Kidney (tissue), 14 donors: ENCODE measurements around the gene DRC1. TPM values are rescaled to one million over a fixed set of nuclear protein-coding genes. Genes with fewer than 3 reads are reported as not detected.
A peak's percentile ranks its signal among the peaks of the same experiment; 100 is the strongest.

Source experiments
- DNase-seq, 5 donors: peaks; one replicate each; pipeline ENCODE4 v3.0.0-alpha.2; 2013 to 2020
- FAIRE-seq: peaks from 2 replicates; lab custom pipeline; 2012; peaks lifted over from hg19 to GRCh38; lab: Jason Lieb, UNC
- H3K27ac ChIP-seq, 2 donors: one replicate each; pipeline ENCODE4 v1.7.0; 2013; ENCODE audit warnings: low read depth in 2 of 2, low read length in 2 of 2, inconsistent platforms in 1 of 2
- H3K27me3 ChIP-seq: one replicate; pipeline ENCODE4 v1.7.1; 2013; ENCODE audit warnings: low read length, inconsistent platforms; ENCODE audit not compliant: control insufficient read depth, insufficient read depth
- H3K36me3 ChIP-seq, 3 donors: one replicate each; pipeline versions ENCODE4 v1.7.0 to v1.7.1; 2013; ENCODE audit warnings: low read length in 3 of 3, control low read depth in 1 of 3, inconsistent platforms in 1 of 3; ENCODE audit not compliant: insufficient read depth in 3 of 3, control insufficient read depth in 2 of 3
- H3K4me1 ChIP-seq, 3 donors: one replicate each; pipeline versions ENCODE4 v1.7.0 to v1.7.1; 2013; ENCODE audit warnings: low read length in 3 of 3, inconsistent platforms in 1 of 3, low read depth in 1 of 3; ENCODE audit not compliant: control insufficient read depth in 2 of 3, insufficient read depth in 2 of 3
- H3K4me3 ChIP-seq, 3 donors: one replicate each; pipeline versions ENCODE4 v1.7.0 to v1.8.1; 2013; ENCODE audit warnings: low read length in 3 of 3, control low read depth in 1 of 3, inconsistent platforms in 1 of 3
- H3K9ac ChIP-seq, 3 donors: one replicate each; pipeline versions ENCODE4 v1.7.0 to v1.7.1; 2013; ENCODE audit warnings: low read length in 3 of 3, control low read depth in 1 of 3, inconsistent platforms in 1 of 3
- H3K9me3 ChIP-seq, 3 donors: one replicate each; pipeline versions ENCODE4 v1.7.0 to v1.7.1; 2013; ENCODE audit warnings: low read length in 3 of 3, control low read depth in 1 of 3, inconsistent platforms in 1 of 3; ENCODE audit not compliant: control insufficient read depth in 2 of 3, insufficient read depth in 1 of 3
- CTCF ChIP-seq: IDR thresholded peaks from 3 replicates; pipeline ENCODE4 v1.5.1; 2012; ENCODE audit warnings: mild to moderate bottlenecking, moderate library complexity, borderline replicate concordance; ENCODE audit not compliant: insufficient read depth; ENCODE audit errors: extremely low read depth
- intact Hi-C: fragments of 100-400 bp; cut with DNase I; formaldehyde crosslinking; loops from one replicate; pipeline ENCODE4 v1.11.1; 2022
- polyA plus RNA-seq: library from polyadenylated mRNA; stranded (reverse); fragments of 350-450 nt; fragmentation: Illumina TruSeq; extraction: RNeasy Lipid Tissue Mini Kit (QIAGEN cat#74804); gene quantifications from one replicate; pipeline ENCODE4 v1.2.3, GENCODE V29; 2014; ENCODE audit warnings: low read depth, low replicate concordance; ENCODE audit not compliant: insufficient read depth
- total RNA-seq: library from RNA; stranded (reverse); fragmentation: NEBNext Ultra II Directional; extraction: Animal tissue kit (Norgen Biotek cat#: 25700); gene quantifications from one replicate; pipeline ENCODE4 v1.2.1, GENCODE V29; 2021
- donor health status: control.
- donor health status: control.
- donor health status: control.
- donor health status: control.
- donor health status: control.
- donor health status: DM: yes; HTN: yes; CAD: no.
- donor health status: Normal renal cell carcinoma (clear cell type).

DRC1 gene
- total and polyA plus RNA-seq, 2 donors from 2014 or later = 0.76 TPM; not detected in 1

- Histone ChIP-seq H3K27me3 (no peaks in the 10 kb centered on the region), H3K4me1 (peaks cover 0 to 7% (median 3%) of the 10 kb centered on the region in 3 donors), H3K4me3 (no peak overlapping the region), H3K27ac (peak overlapping the region in 1 of 2 donors; percentile 8), H3K9ac (no peak overlapping the region), H3K36me3 (no peaks in the 10 kb centered on the region), H3K9me3 (no peaks in the 10 kb centered on the region)
- no peak for FAIRE-seq
- intact Hi-C loops = no loop called here
- no peak for DNase-seq
- no peak for TF ChIP-seq CTCF
Measured at GRCh38 chr2:26359886-26360473, 41.7 kb upstream of the DRC1 start.

- no peak for TF ChIP-seq CTCF
- no peaks in the 10 kb centered on the region for H3K9me3 ChIP-seq
- FAIRE-seq = no peak
- peaks cover 0 to 7% (median 0%) of the 10 kb centered on the region in 3 donors for H3K4me1 ChIP-seq
- no peak overlapping the region for H3K27ac ChIP-seq
- H3K4me3 ChIP-seq = no peak overlapping the region
- intact Hi-C loops = no loop called here
- H3K9ac ChIP-seq = no peak overlapping the region
- no peaks in the 10 kb centered on the region for H3K27me3 ChIP-seq
- no peak for DNase-seq
- H3K36me3 ChIP-seq = peaks cover 0 to 4% (median 4%) of the 10 kb centered on the region in 3 donors
Measured at GRCh38 chr2:26363323-26363722, 38.4 kb upstream of the DRC1 start.

- TF ChIP-seq CTCF = no peak
- peaks cover 0 to 4% (median 4%) of the 10 kb centered on the region in 3 donors for H3K36me3 ChIP-seq
- FAIRE-seq (no peak), DNase-seq (no peak)
- H3K27me3 ChIP-seq = no peaks in the 10 kb centered on the region
- H3K4me3 ChIP-seq = no peak overlapping the region
- peaks cover 0 to 7% (median 0%) of the 10 kb centered on the region in 3 donors for H3K4me1 ChIP-seq
- intact Hi-C loops = no loop called here
- no peaks in the 10 kb centered on the region for H3K9me3 ChIP-seq
- H3K27ac ChIP-seq = no peak overlapping the region
- no peak overlapping the region for H3K9ac ChIP-seq
Measured at GRCh38 chr2:26363958-26364357, 37.8 kb upstream of the DRC1 start.
